Measurements from ENCODE around the gene SLC10A6.
A peak's percentile ranks its signal among the peaks of the same experiment; 100 is the strongest.

Gene SLC10A6

GRCh38 chr4:86819561-86819960 lies 29.6 kb downstream of the SLC10A6 start:
- Histone ChIP-seq H3K27me3 (replicated peaks) (no peaks in the 10 kb centered on the region), H3K4me3 (ENCODE audit: low read depth, low read length) (no peak overlapping the region), H3K27ac (no peak overlapping the region), H3K36me3 (replicated peaks) (peaks cover 5% of the 10 kb centered on the region)
- TF ChIP-seq CTCF (IDR thresholded peaks at IDR 0.05; ENCODE audit: low read depth, low read length, missing control alignments), result no peak
- in situ Hi-C loops (cut with HindIII; ENCODE audit: low pct_ligation_motif_present, low sequenced_read_pairs), result no loop called here
- no peak for DNase-seq

GRCh38 chr4:86818841-86819240 lies 30.3 kb downstream of the SLC10A6 start:
- DNase-seq, result no peak
- H3K27ac ChIP-seq, result no peak overlapping the region
- peaks cover 5% of the 10 kb centered on the region for H3K36me3 ChIP-seq (replicated peaks)
- TF ChIP-seq CTCF (IDR thresholded peaks at IDR 0.05; ENCODE audit: low read depth, low read length, missing control alignments), result no peak
- H3K27me3 ChIP-seq (replicated peaks), result no peaks in the 10 kb centered on the region
- no peak overlapping the region for H3K4me3 ChIP-seq (ENCODE audit: low read depth, low read length)
- in situ Hi-C loops (cut with HindIII; ENCODE audit: low pct_ligation_motif_present, low sequenced_read_pairs), result no loop called here

- Histone ChIP-seq H3K27me3 (replicated peaks) (no peaks in the 10 kb centered on the region), H3K4me3 (ENCODE audit: low read depth, low read length) (no peak overlapping the region), H3K27ac (peak overlapping the region; percentile 34), H3K36me3 (replicated peaks) (peaks cover 7% of the 10 kb centered on the region)
- no peak for DNase-seq
- TF ChIP-seq CTCF (IDR thresholded peaks at IDR 0.05; ENCODE audit: low read depth, low read length, missing control alignments), result no peak
- in situ Hi-C loops (cut with HindIII; ENCODE audit: low pct_ligation_motif_present, low sequenced_read_pairs), result no loop called here
These were observed 31.0 kb downstream of the SLC10A6 start for GRCh38 chr4:86818211-86818610.

GRCh38 chr4:86816501-86817273 lies 32.5 kb downstream of the SLC10A6 start:
- Histone ChIP-seq H3K27me3 (replicated peaks) (no peaks in the 10 kb centered on the region), H3K4me3 (ENCODE audit: low read depth, low read length) (no peak overlapping the region), H3K36me3 (replicated peaks) (peaks cover 7% of the 10 kb centered on the region), H3K27ac (no peak overlapping the region)
- in situ Hi-C loops (cut with HindIII; ENCODE audit: low pct_ligation_motif_present, low sequenced_read_pairs), result no loop called here
- TF ChIP-seq CTCF (IDR thresholded peaks at IDR 0.05; ENCODE audit: low read depth, low read length, missing control alignments), result no peak
- DNase-seq, result no peak

GRCh38 chr4:86815653-86816052 lies 33.5 kb downstream of the SLC10A6 start:
- Histone ChIP-seq H3K27me3 (replicated peaks) (no peaks in the 10 kb centered on the region), H3K4me3 (ENCODE audit: low read depth, low read length) (no peak overlapping the region), H3K27ac (no peak overlapping the region), H3K36me3 (replicated peaks) (peaks cover 7% of the 10 kb centered on the region)
- TF ChIP-seq CTCF (IDR thresholded peaks at IDR 0.05; ENCODE audit: low read depth, low read length, missing control alignments), result no peak
- no peak for DNase-seq
- in situ Hi-C loops (cut with HindIII; ENCODE audit: low pct_ligation_motif_present, low sequenced_read_pairs), result no loop called here

GRCh38 chr4:86810847-86811246 lies 38.3 kb downstream of the SLC10A6 start:
- Histone ChIP-seq H3K4me3 (ENCODE audit: low read depth, low read length) (no peak overlapping the region), H3K36me3 (replicated peaks) (peaks cover 11% of the 10 kb centered on the region), H3K27ac (no peak overlapping the region), H3K27me3 (replicated peaks) (no peaks in the 10 kb centered on the region)
- DNase-seq, result no peak
- no peak for TF ChIP-seq CTCF (IDR thresholded peaks at IDR 0.05; ENCODE audit: low read depth, low read length, missing control alignments)
- in situ Hi-C loops (cut with HindIII; ENCODE audit: low pct_ligation_motif_present, low sequenced_read_pairs), result no loop called here
